Liver (tissue), 3 donors: ENCODE results near the gene KIF1A.

ENCODE experiments used
- CTCF ChIP-seq: fragments of 150-350 bp; IDR thresholded peaks from 2 replicates; pipeline ENCODE4 v1.5.1; 2017; ENCODE audit warnings: improper control_type of control experiment, low read depth, low read length; ENCODE audit not compliant: missing input control
- SP1 ChIP-seq: IDR thresholded peaks from 2 replicates; pipeline ENCODE4 v1.6.1; 2018; ENCODE audit warnings: antibody characterized with exemption, mild to moderate bottlenecking
- TAF1 ChIP-seq: conservative IDR thresholded peaks from 2 replicates; pipeline ENCODE4 v1.6.1; 2016; ENCODE audit warnings: antibody characterized with exemption, mild to moderate bottlenecking
- donor health status: healthy.
- donor health status: healthy.

GRCh38 chr2:240745456-240745855 lies 74.6 kb downstream of the KIF1A start:
- no peak for TF ChIP-seq SP1
- no peak for TF ChIP-seq CTCF
- TF ChIP-seq TAF1 = no peak
